Measurements from ENCODE around the gene LRRC23. TPM values are rescaled to one million over a fixed set of nuclear protein-coding genes. Genes with fewer than 3 reads are reported as not detected.
A peak's percentile ranks its signal among the peaks of the same experiment; 100 is the strongest.
"Not testable (repeated sequence)": the region's sequence is repeated elsewhere in the genome, so short reads cannot be mapped to it uniquely, and the experiment has no call there.

The LRRC23 gene
- total RNA-seq, 1 experiment from 2014 or later = 6.0 TPM

DNA sequence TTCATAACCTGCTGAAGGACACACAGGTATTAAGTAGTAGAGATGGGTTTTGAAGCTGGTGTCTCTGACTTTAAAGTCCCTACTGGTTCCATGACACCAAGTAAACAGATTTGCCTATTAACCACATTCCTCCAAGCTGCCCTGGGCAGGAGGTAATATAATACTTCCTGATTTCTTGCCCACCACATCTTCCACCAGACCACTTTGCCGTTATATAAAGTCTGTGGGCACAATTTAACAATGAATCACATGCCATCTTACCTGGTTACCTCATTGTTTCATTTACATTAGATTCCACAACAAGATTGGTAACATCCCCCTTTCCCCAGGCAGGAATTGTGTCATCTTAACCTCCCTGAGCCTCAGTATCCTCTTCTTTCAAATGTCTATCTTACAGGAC lies 900 bp upstream of the LRRC23 start:
- Mint-ChIP-seq H3K27ac (ENCODE audit: unreplicated experiment) (no peak overlapping the region), H3K4me3 (ENCODE audit: low read depth, unreplicated experiment) (no peak overlapping the region), H3K27me3 (ENCODE audit: unreplicated experiment) (no peaks in the 10 kb centered on the region), H3K9me3 (ENCODE audit: low read depth, unreplicated experiment) (no peaks in the 10 kb centered on the region), H3K36me3 (ENCODE audit: insufficient read depth, unreplicated experiment) (no peaks in the 10 kb centered on the region), H3K4me1 (ENCODE audit: low read depth, unreplicated experiment) (no peaks in the 10 kb centered on the region)
- intact Hi-C loops (cut with micrococcal nuclease; ENCODE audit: unreplicated experiment) = no loop called here
- BruUV-seq (replicated peaks) = no TSS peak
- CTCF ChIA-PET = interaction anchor here (1.8 kb wide), 1 partner anchor 31 kb away, joined by 6 read pairs; the partner anchor contains the start of gene SPSB2
- TF ChIP-seq, protein P1, sequence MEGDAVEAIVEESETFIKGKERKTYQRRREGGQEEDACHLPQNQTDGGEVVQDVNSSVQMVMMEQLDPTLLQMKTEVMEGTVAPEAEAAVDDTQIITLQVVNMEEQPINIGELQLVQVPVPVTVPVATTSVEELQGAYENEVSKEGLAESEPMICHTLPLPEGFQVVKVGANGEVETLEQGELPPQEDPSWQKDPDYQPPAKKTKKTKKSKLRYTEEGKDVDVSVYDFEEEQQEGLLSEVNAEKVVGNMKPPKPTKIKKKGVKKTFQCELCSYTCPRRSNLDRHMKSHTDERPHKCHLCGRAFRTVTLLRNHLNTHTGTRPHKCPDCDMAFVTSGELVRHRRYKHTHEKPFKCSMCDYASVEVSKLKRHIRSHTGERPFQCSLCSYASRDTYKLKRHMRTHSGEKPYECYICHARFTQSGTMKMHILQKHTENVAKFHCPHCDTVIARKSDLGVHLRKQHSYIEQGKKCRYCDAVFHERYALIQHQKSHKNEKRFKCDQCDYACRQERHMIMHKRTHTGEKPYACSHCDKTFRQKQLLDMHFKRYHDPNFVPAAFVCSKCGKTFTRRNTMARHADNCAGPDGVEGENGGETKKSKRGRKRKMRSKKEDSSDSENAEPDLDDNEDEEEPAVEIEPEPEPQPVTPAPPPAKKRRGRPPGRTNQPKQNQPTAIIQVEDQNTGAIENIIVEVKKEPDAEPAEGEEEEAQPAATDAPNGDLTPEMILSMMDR (IDR thresholded peaks at IDR 0.05; ENCODE audit: unreplicated experiment) = no peak
- DNase-seq = no peak

- Mint-ChIP-seq H3K27me3 (ENCODE audit: unreplicated experiment) (no peaks in the 10 kb centered on the region), H3K4me1 (ENCODE audit: low read depth, unreplicated experiment) (no peaks in the 10 kb centered on the region), H3K4me3 (ENCODE audit: low read depth, unreplicated experiment) (no peak overlapping the region), H3K27ac (ENCODE audit: unreplicated experiment) (no peak overlapping the region), H3K9me3 (ENCODE audit: low read depth, unreplicated experiment) (no peaks in the 10 kb centered on the region), H3K36me3 (ENCODE audit: insufficient read depth, unreplicated experiment) (no peaks in the 10 kb centered on the region)
- TF ChIP-seq, protein P1 (IDR thresholded peaks at IDR 0.05; ENCODE audit: unreplicated experiment) = no peak
- no peak for DNase-seq
- CTCF ChIA-PET = interaction anchor here (0.6 to 2.2 kb wide), 2 partner anchors 14 to 23 kb away, joined by 4 to 5 read pairs; no protein-coding TSS in a partner anchor
- TSS peak; percentile 36 for BruUV-seq (replicated peaks)
- intact Hi-C loops (cut with micrococcal nuclease; ENCODE audit: unreplicated experiment) = no loop called here
Measured at GRCh38 chr12:6905414-6906040, 905 bp downstream of the LRRC23 start.

GRCh38 chr12:6908141-6908540 lies 3.5 kb downstream of the LRRC23 start:
- intact Hi-C loops (cut with micrococcal nuclease; ENCODE audit: unreplicated experiment) = not testable (repeated sequence)

DNA sequence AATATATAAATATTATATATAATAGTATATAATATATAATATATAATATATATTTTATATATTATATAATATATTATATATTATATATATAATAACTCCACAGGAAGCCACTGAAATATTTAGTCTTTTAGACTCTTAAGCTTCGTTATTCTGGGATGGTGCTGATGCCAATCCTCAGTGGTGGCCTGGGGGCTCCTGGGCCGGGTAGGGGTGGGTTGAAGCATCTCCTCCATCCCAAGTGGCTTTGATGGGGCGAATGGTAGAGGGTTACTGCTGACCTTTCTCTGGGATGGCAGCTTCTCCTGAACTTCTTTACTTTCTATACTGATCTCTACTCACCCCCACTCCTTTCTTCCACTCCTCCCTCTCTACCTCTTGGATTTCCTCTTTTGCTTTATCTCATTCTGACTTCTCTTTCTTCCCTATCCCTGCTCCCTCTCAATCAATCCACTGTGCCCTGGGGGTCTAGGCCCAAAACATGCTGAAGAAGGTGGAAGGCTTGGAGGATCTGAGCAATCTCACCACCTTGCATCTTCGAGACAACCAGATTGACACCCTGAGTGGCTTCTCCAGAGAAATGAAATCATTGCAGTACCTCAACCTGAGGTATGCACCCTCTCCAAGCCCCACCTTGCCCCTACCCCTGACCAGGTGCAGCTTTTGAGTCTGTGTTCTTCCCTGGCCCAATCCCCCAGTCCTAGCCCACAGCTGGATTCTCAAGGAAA lies 5.0 kb downstream of the LRRC23 start:
- TF ChIP-seq, protein P1 (IDR thresholded peaks at IDR 0.05; ENCODE audit: unreplicated experiment) = no peak
- Mint-ChIP-seq H3K27ac (ENCODE audit: unreplicated experiment) (peak overlapping the region; percentile 11), H3K27me3 (ENCODE audit: unreplicated experiment) (peaks cover 23% of the 10 kb centered on the region), H3K9me3 (ENCODE audit: low read depth, unreplicated experiment) (no peaks in the 10 kb centered on the region), H3K4me1 (ENCODE audit: low read depth, unreplicated experiment) (no peaks in the 10 kb centered on the region), H3K4me3 (ENCODE audit: low read depth, unreplicated experiment) (no peak overlapping the region), H3K36me3 (ENCODE audit: insufficient read depth, unreplicated experiment) (peaks cover 15% of the 10 kb centered on the region)
- CTCF ChIA-PET = no interaction called here
- BruUV-seq (replicated peaks) = no TSS peak
- intact Hi-C loops (cut with micrococcal nuclease; ENCODE audit: unreplicated experiment) = no loop called here
- DNase-seq = no peak

More at GRCh38 chr12:6908141-6908540, 3.5 kb downstream of the LRRC23 start:
- not testable (repeated sequence) for H3K4me3 Mint-ChIP-seq (ENCODE audit: low read depth, unreplicated experiment); H3K27ac Mint-ChIP-seq (ENCODE audit: unreplicated experiment); H3K4me1 Mint-ChIP-seq (ENCODE audit: low read depth, unreplicated experiment); DNase-seq; H3K36me3 Mint-ChIP-seq (ENCODE audit: insufficient read depth, unreplicated experiment); H3K9me3 Mint-ChIP-seq (ENCODE audit: low read depth, unreplicated experiment); BruUV-seq (replicated peaks)
- peaks cover 11% of the 10 kb centered on the region for H3K27me3 Mint-ChIP-seq (ENCODE audit: unreplicated experiment)
- CTCF ChIA-PET = interaction anchor here (0.8 kb wide), 1 partner anchor 36 kb away, joined by 3 read pairs; no protein-coding TSS in a partner anchor

Measured in Calu3 (cell line).